Activated CD4-positive, CD25-positive, alpha-beta regulatory T cell treated with anti-CD3 and anti-CD28 coated beads, Interleukin-2, amount 50 U/mL, for 24 hours (primary cell): Measurements from ENCODE around the gene EIF6.
"Not testable (repeated sequence)": the region's sequence is repeated elsewhere in the genome, so short reads cannot be mapped to it uniquely, and the experiment has no call there.

ENCODE experiments used
- ATAC-seq, 2 donors: fragments of 150-1000 bp; cut with Tn5 transposase; one replicate each; pipeline ENCODE4 v1.10.0; 2021; ENCODE audit warnings: mild to moderate bottlenecking in 1 of 2, moderate library complexity in 1 of 2

Gene EIF6

GRCh38 chr20:35254448-35254999, 30.0 kb downstream of the EIF6 start:
- ATAC-seq: no peak

GRCh38 chr20:35253010-35253409, 31.6 kb downstream of the EIF6 start:
- ATAC-seq: no peak

DNA sequence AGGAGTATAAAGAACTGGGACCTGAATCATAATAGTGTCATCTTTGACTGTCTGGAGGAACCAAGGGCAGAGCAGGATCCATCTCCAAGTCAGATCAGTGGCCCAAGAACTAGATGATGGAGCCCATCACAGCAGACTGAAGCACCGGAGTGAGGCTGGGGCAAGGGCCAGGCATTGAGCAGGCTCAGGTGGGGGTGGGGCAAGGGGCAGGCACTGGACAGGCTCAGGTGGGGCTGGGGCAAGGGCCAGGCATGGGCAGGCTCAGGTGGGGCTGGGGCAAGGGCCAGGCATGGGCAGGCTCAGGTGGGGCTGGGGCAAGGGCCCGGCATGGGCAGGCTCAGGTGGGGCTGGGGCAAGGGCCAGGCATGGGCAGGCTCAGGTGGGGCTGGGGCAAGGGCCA, 32.0 kb downstream of the EIF6 start:
- not testable (repeated sequence) for ATAC-seq

- ATAC-seq: peak; percentile 46 to 77
These were observed 32.5 kb downstream of the EIF6 start for GRCh38 chr20:35252037-35252461.

DNA sequence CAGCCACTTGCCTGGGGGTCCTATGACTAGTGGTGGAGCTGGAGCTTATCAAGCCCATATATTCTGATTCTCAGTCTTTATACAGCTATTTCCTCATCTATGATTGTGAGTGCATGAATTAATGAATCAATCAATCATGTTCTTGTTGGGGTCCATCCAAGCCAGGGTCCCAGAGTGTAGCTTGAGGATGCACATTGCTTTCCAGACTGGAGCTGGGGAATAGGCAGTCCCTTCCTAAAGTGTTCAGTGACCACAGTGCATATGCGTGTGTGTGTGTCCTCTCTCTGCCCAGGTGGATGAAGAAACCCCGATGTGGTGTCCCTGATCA, 33.0 kb downstream of the EIF6 start:
- ATAC-seq: no peak

DNA sequence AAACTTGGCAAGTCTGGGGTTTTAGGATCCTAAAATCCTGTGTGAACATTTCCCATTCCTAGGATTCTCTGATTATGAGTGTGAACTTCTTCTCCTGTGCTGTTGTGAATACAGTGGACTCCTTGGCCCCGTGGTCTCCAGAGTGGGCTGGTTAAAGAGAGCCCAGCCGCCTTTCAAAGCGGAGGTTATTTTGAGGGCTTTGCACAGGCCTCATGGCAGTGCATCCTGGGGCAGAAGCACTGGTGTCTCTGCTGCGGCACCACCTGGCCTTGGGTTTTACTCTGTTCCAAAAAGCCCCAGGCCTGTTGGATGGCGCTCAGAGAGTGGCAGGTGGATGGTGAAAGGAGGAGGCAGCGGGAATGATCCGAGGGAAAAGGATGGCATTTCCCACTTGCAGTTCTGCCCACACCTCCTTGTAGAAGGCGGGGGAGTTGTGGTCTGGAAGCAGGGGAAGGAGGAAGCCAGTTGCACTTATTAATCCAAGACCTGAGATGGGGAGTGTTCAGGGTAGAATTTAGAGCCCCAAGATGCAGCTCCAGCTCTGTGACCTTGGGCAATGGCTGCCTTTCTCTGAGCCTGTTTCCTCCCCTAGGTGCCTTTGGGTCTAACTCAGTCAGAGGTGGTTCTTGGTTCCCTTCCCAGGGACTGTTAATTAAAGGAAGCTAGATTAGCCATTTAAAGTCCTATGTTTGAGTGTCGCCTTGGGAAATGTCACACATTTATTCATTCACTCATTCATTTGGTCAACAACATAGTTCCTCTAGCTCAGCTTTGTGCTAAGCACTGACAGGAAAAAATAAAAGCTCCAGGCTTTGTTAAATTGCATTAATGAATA, 35.7 kb downstream of the EIF6 start:
- ATAC-seq: no peak

DNA sequence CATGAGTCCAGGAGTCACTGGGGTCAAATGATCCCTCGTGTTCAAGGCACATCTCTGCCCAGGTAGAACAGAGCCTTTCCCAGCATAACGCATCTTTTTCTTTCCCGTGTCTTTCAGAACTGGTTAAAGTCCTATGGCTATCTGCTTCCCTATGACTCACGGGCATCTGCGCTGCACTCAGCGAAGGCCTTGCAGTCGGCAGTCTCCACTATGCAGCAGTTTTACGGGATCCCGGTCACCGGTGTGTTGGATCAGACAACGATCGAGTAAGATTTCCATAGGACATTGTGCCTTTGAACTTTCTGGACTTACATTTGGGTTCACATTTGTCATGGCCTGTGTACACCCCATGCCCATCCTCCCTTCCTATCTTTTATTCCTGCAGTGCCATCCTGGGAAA, 37.8 kb downstream of the EIF6 start:
- no peak for ATAC-seq

DNA sequence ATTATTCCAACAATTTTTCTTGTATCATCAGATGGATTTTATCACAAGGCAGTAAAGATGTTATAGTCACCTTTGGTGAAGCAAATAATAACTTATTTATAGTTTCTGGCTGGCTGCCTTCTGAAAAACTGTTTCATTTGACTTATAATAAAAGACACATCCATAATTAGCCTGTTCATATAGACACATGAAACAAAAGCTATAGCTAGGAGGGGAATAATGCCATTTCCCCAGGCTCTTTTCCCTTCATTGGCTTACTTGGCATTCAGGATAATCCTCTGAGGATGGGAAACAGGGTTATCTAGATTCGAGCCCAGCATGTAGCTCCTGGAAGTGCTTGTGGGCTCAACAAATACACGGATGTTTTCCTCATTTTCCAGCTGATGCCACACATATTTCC, 40.6 kb downstream of the EIF6 start:
- no peak for ATAC-seq

DNA sequence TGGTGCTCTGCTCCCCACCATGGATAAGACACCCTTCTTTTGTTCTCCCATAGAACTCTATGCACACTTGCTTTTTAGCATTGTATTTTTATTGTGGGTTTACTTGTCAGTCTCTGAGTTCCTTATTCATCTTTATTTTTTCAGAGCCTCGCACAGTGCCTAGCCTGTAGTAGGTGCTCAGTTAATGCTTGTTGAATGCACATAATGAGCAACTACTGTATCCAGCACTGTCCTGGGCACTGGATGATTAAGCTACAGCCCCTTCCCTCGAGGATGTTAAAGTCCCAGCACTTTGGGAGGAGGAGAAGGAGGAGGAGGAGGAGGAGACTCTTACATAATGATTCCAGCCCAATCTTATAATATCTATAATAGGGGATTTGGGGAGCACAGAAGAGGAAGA, 41.3 kb downstream of the EIF6 start:
- no peak for ATAC-seq

DNA sequence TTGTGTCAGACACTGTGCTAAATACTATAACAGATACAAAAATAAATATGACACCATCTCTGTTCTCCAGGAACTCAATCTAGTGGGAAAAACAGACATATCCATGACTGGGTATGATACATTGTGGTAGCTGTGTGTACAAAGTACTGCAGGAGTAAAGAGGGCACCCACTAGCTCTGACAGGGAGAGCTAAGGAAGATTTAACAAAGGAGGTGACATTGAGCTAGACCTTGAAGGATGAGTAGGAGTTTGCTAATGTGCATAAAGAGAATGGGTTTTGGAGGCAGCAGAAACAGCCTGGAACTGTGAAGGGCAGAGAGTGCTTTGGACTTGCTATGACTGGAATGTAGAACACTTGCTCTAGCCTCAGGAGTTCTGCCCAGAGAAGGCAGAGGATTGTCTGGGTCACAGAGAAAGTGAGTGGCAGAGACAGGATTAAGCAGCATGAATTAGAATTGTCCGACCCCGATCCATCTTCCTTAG, 43.7 kb downstream of the EIF6 start:
- ATAC-seq: no peak

- ATAC-seq: no peak
These were observed 44.3 kb downstream of the EIF6 start for GRCh38 chr20:35240083-35240810.

- ATAC-seq: no peak
These were observed 45.8 kb downstream of the EIF6 start for GRCh38 chr20:35238735-35239134.

DNA sequence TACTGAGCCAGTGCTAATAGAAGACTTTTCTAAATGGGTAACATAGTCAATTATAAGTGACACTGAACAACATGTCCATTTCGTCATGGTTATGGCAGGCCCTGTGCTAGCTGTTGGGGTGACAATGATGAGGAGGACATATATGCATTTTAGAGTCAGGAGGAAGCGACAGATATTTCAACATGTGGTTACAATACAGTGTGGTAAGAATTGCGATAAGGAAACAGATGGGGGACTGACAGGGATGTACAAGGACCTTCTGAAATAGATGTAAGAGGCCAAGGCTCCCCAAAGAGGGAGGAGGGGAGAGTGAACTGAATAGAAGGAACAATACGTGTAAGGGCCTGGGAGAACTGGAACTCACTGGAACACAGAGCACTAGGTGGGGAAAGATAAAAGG, 46.4 kb downstream of the EIF6 start:
- ATAC-seq: no peak

GRCh38 chr20:35237486-35237885, 47.1 kb downstream of the EIF6 start:
- ATAC-seq: no peak

DNA sequence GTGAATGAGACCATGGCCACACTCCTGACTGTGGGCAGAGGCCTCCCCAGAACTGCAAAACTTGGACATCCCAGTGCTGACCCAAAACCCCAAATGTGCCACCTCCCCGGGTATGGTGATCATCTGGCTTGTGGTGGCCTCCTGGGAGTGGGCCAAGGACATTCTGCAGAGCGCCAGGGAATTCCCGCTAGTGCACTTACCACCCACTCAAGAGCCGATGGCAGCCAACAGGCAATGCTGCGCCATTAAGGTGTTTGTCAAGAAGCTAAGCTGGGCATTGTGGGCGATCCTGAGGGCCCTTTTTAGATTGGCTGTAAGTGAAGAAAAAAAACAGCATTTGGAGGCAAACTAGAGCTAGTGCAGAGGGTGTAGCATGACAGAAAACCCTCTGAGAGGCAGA, 48.7 kb downstream of the EIF6 start:
- no peak for ATAC-seq

- no peak for ATAC-seq
These were observed 52.0 kb downstream of the EIF6 start for GRCh38 chr20:35232575-35232974.
